NCI-H82 (cell line): ENCODE data around the gene GCG.

Source experiments
- DNase-seq: peaks from one replicate; lab custom pipeline; 2025; lab: John Stamatoyannopoulos, UW

Gene GCG

DNA sequence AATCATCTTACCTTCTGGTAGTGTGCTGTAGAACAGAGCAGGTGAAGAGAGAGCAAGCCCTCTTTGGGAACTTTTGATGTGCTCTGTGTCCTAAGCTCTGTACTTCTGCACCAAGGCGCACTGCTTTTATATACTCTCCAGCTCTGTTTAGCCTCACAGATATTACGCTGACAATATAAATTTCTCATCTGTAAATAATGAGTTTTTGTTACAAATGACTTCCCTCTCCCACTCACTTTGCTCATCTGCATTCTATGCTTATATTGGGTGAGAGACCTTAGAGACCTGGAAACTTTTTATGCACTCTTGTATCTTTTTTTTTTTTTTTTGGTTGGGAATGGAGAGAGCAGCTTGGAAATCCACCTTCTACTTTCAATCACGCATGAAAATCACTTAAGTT is at the start of gene GCG:
TSS of gene GCG (minus strand) at position 101 of the 400 bp plus-strand sequence. CDS start 3,069 bp downstream, outside the sequence.
- no peak for DNase-seq

DNA sequence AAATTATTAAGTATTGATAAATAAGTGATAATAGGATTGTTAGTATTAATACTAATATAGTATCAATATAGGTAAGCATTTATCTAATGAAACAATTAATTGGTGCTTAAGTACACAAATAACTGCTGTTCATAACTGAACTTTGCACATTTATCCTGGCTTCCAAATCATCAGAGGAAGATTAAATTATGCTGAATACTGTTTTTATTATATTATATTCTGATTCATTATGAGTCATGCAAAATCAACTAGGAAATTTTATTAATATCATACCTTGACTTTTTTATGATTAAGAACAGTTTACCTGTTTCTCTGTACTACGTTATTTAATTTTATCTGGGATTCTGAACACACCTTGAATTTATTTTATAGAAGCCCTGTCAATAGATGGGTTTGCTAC is 48.6 kb upstream of the GCG start:
- no peak for DNase-seq

- no peak for DNase-seq
These were observed 47.9 kb upstream of the GCG start for GRCh38 chr2:162199913-162200312.

DNA sequence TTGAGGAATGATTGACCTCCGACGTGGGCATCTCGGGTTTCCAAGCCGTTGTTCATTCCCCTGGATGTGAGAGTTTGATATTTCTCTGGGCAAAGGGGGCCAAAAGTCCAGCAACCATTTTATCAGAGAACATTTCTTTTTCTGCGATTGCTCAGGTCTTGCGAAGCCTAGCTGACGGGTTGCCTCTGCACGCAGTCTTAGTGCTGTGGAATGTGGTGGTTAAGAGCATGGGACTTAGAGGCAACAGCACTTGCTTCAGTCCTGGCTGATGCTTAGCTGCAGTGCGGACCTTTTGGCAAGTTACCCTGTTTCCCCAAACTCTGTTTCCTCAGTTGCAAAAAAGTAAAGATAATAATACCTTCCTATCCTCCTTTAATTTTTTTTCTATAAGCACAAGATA is 46.2 kb upstream of the GCG start:
- no peak for DNase-seq

GRCh38 chr2:162197069-162197825 is 45.2 kb upstream of the GCG start:
- DNase-seq: no peak

- DNase-seq: no peak
These were observed 44.6 kb upstream of the GCG start for GRCh38 chr2:162196638-162197037.

DNA sequence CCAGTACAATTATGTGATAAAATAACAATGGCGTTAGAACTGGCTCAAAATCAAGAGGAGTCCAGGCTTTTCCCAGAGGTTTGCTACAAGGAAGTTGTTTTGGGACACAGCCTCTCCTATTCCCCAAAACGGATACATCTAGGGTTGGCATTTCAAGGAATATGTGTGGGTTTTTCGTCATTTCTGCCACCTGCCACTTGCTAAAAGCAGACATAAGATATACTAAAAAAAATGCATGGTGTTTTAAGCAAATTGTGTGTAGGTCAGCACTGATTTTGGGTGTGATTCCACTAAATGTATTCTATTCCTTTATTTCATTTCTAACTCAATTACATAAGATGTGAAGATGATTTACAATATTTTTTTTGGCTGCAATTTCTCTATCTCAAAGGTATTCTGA is 36.4 kb upstream of the GCG start:
- DNase-seq: no peak

DNA sequence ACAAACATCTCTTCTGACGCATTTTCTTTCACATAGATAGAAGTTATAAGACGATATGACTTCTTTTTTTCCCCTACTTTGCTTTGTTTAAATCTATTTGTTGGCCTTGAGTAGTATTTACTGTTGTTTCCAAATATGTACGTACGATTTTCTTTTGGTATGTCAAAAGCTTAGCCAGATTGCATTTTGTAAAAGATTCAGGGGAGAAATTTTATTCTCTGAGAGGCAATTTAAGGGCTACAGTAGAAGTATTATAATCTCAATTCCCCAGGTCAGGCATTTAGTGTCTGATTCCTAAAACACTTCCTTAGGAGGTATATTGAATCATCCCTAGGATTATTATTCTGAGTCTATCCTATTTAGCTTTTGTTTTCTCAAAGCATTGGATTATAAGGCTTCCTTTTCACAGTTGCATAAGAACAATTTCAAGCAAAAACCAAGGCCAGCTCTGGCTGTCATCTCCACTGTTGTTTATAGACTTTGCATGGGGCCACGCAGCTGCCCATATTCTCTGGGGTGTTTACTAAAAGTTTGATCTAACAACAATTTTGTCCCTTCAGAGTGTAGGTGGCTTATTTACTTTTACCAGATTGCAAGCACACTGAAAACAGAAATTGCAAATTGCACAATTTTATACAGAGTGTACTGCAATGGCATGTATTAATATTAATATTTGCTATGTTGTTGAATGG is 33.6 kb upstream of the GCG start:
- no peak for DNase-seq

DNA sequence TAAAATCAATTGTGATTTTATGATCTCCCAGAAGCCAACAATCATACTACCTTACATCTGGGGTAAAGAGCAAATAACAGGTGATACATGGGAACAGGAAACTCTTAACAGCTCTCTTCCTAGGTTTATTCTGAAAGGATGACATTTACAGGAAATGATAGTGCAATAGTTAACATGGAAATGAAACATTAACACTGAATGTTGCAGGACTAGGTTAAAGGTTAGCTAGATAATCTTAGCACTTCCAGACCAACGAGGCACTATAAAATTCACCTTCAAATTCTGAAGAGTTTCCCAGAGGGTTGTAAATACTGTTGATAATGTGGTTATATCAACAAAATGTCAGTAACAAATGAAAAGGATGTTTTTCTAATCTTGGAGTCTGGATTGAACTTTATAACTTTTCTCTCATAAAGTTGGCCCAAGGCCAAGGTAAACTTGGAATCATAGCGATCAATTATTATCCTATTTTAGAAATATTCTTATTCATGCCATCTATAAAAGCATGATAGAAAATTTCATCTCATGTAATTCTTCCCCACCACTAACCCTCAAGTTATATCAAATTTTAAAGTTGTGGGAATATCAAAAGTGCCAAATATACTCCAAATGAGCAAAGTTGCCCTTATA is 32.9 kb upstream of the GCG start:
- DNase-seq: no peak

GRCh38 chr2:162184359-162184758 is 32.3 kb upstream of the GCG start:
- no peak for DNase-seq

DNA sequence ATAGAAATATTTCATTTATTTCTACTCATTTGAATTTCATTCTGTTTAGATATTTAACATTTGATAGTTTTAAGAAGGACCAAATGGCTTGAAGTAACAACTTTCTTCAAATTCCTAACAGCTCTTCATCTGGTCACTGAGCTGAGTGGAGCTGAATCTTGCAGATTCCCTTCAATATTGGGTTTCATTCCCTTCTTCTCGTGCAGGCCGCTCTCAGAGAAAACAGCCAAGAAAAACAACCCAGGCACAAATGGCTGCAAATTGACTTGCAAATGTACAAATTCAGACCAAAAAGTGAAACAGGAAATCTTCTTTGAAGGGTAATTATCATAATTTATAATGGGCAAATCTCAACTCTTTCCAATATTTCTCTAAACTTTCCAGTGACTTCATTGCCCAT is 30.3 kb upstream of the GCG start:
- no peak for DNase-seq

- no peak for DNase-seq
These were observed 25.3 kb upstream of the GCG start for GRCh38 chr2:162177301-162177700.

DNA sequence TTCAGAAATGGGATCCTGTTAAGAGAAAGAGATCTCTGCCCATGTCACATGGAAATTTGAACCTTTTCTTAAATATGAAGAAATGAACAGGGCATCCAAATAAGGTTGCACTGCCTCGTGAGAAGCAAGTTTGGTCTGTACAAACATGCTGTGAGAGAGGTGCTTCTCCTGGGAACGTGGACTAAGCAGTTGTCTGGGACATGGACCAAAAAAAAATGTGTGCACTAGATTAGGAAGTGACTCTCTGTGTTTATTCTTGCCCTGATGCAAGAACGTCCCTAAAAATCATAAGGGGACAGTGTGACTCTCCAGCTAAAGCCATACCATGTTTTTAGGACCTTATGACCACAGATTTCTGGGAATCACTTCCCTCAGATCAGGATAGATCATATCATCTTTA is 23.7 kb upstream of the GCG start:
- no peak for DNase-seq

GRCh38 chr2:162174746-162175145 is 22.7 kb upstream of the GCG start:
- no peak for DNase-seq

GRCh38 chr2:162172802-162173370 is 20.8 kb upstream of the GCG start:
- DNase-seq: no peak

DNA sequence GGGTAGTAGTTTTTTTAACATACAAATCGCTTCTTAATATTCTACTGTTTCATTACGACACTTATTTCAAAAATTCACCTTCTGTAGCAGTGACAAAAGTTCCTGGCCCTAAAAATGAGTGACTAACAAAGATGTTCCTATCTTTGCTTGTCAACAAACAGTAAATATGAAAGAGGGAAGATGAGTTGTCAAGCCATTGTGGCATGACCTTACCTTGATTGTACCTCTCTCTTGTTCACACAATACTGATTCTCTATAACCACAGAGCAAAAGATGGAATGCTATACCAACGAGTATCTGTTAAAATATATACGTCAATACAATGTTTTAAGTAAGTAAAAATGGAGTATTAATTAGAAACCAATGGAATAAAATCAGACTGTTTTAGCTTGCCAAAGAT is 14.7 kb upstream of the GCG start:
- no peak for DNase-seq

- no peak for DNase-seq
These were observed 14.1 kb upstream of the GCG start for GRCh38 chr2:162166174-162166573.

GRCh38 chr2:162164802-162165201 is 12.8 kb upstream of the GCG start:
- DNase-seq: no peak

- no peak for DNase-seq
These were observed 7.4 kb upstream of the GCG start for GRCh38 chr2:162159446-162159845.

DNA sequence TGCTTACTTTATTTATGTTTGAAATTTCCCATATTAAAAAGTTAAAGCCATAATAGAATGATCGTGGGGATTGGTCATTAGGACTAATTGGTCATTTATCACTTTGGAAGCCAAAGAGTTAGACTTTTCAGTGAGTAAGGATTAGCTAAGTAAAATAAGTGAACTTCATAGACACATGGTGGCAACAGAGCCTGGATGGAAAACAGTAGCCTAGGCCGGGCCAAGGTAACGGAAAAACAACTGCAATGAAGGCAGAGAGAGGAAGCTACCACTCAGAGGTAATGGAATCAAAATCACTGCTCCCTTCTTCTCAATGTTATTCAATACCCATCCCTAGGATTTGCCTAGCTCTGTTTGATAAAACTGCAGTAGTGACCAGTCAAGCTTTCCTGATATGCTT is 4.1 kb upstream of the GCG start:
- peak; percentile 7 for DNase-seq

- DNase-seq: no peak
These were observed 3.0 kb upstream of the GCG start for GRCh38 chr2:162155093-162155492.

DNA sequence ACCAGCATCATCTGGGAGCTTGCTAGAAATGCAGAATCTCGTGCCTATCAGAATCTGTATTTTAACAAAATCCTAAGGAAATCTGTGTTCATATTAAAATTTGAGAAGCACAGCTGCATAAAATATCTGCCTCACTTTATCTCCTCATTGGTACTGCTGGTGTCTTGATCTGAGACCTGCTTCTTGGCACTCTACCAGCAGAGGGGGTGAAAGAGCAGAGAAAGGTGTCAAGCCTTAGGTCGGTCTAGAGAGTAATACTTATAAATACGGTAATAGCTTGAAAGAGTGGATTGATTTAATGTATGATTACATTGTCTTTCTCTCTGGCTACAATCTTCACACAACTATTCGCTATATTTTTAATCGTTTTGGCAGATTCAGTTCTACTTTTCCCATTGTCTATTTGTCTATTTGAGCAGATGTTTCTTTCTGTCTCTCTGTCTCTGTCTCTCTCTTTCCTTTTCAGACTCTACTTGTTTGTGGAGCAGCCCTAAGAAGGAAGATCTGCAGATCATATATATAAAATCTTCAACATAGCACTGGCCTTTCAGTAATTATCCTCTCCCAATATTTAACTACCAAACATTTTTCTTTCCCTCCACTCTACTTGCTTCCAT is 1.7 kb upstream of the GCG start:
- peak; percentile 86 for DNase-seq

GRCh38 chr2:162149940-162150339 is 2.1 kb downstream of the GCG start:
- DNase-seq: no peak
